HTERT RPE-1 (cell line): ENCODE results near the gene PHETA1.
"Not testable (repeated sequence)": the region's sequence is repeated elsewhere in the genome, so short reads cannot be mapped to it uniquely, and the experiment has no call there.

Experiments used
- in situ Hi-C: fragments of 300-500 bp; cut with MboI; formaldehyde crosslinking; loops from 4 replicates; pipeline ENCODE4 v1.14.3; 2020; ENCODE audit warnings: low sequenced_read_pairs

The PHETA1 gene

GRCh38 chr12:111373231-111373630 lies 4.3 kb upstream of the PHETA1 start:
- in situ Hi-C loops, result not testable (repeated sequence)

GRCh38 chr12:111369496-111370220 lies 763 bp upstream of the PHETA1 start:
- in situ Hi-C loops, result no loop called here

- in situ Hi-C loops, result no loop called here
Observed at GRCh38 chr12:111368291-111368787, 556 bp downstream of the PHETA1 start.

GRCh38 chr12:111367661-111368221 lies 1.2 kb downstream of the PHETA1 start:
- in situ Hi-C loops, result no loop called here

GRCh38 chr12:111366583-111366982 lies 2.3 kb downstream of the PHETA1 start:
- in situ Hi-C loops, result no loop called here

GRCh38 chr12:111366075-111366474 lies 2.8 kb downstream of the PHETA1 start:
- in situ Hi-C loops, result no loop called here

- in situ Hi-C loops, result no loop called here
Observed at GRCh38 chr12:111363578-111363977, 5.3 kb downstream of the PHETA1 start.

- in situ Hi-C loops, result no loop called here
Observed at GRCh38 chr12:111362687-111363475, 6.0 kb downstream of the PHETA1 start.

- in situ Hi-C loops, result no loop called here
Observed at GRCh38 chr12:111361717-111362576, 6.9 kb downstream of the PHETA1 start.

- in situ Hi-C loops, result no loop called here
Observed at GRCh38 chr12:111361073-111361716, 7.7 kb downstream of the PHETA1 start.

- in situ Hi-C loops, result no loop called here
Observed at GRCh38 chr12:111360325-111360930, 8.5 kb downstream of the PHETA1 start.

GRCh38 chr12:111359914-111360276 lies 9.0 kb downstream of the PHETA1 start:
- in situ Hi-C loops, result no loop called here

GRCh38 chr12:111359231-111359913 lies 9.5 kb downstream of the PHETA1 start:
- in situ Hi-C loops, result no loop called here

- in situ Hi-C loops, result no loop called here
Observed at GRCh38 chr12:111355201-111355925, 13.5 kb downstream of the PHETA1 start.

GRCh38 chr12:111354511-111354910 lies 14.4 kb downstream of the PHETA1 start:
- in situ Hi-C loops, result no loop called here

GRCh38 chr12:111353603-111354295 lies 15.1 kb downstream of the PHETA1 start:
- in situ Hi-C loops, result no loop called here

- in situ Hi-C loops, result no loop called here
Observed at GRCh38 chr12:111353026-111353425, 15.9 kb downstream of the PHETA1 start.
